KOPT-K1 (cell line): ENCODE measurements around the gene NLGN1.

ENCODE experiments used
- H3K27ac ChIP-seq: fragments of 200-600 bp; sonication (generic); 2 replicates; pipeline ENCODE4 v1.5.1; 2016; ENCODE audit warnings: antibody characterized with exemption, mild to moderate bottlenecking, low read depth, low read length; ENCODE audit not compliant: poor library complexity, severe bottlenecking
- H3K36me3 ChIP-seq: fragments of 200-600 bp; sonication (generic); 2 replicates; pipeline ENCODE4 v1.5.1; 2017; ENCODE audit warnings: antibody characterized with exemption, mild to moderate bottlenecking, low read length, moderate library complexity; ENCODE audit not compliant: insufficient read depth
- H3K9me3 ChIP-seq: fragments of 200-600 bp; sonication (generic); 2 replicates; pipeline ENCODE4 v1.5.1; 2017; ENCODE audit warnings: antibody characterized with exemption, low read length, mild to moderate bottlenecking; ENCODE audit not compliant: insufficient read depth, poor library complexity, severe bottlenecking

NLGN1 gene

GRCh38 chr3:174126990-174127758 is 729.6 kb downstream of the NLGN1 start:
- H3K27ac ChIP-seq = no peak overlapping the region
- no peaks in the 10 kb centered on the region for H3K36me3 ChIP-seq
- H3K9me3 ChIP-seq = no peaks in the 10 kb centered on the region

GRCh38 chr3:174132006-174132405 is 734.5 kb downstream of the NLGN1 start:
- no peaks in the 10 kb centered on the region for H3K36me3 ChIP-seq
- H3K9me3 ChIP-seq = no peaks in the 10 kb centered on the region
- no peak overlapping the region for H3K27ac ChIP-seq

- H3K36me3 ChIP-seq = no peaks in the 10 kb centered on the region
- H3K9me3 ChIP-seq = no peaks in the 10 kb centered on the region
- no peak overlapping the region for H3K27ac ChIP-seq
These were observed 735.0 kb downstream of the NLGN1 start for GRCh38 chr3:174132421-174133042.

- Histone ChIP-seq H3K36me3 (no peaks in the 10 kb centered on the region), H3K27ac (no peak overlapping the region), H3K9me3 (no peaks in the 10 kb centered on the region)
These were observed 748.5 kb downstream of the NLGN1 start for GRCh38 chr3:174146008-174146407.

GRCh38 chr3:174147798-174148197 is 750.3 kb downstream of the NLGN1 start:
- Histone ChIP-seq H3K9me3 (no peaks in the 10 kb centered on the region), H3K27ac (no peak overlapping the region), H3K36me3 (no peaks in the 10 kb centered on the region)

GRCh38 chr3:174153871-174154270 is 756.3 kb downstream of the NLGN1 start:
- no peaks in the 10 kb centered on the region for H3K36me3 ChIP-seq
- no peak overlapping the region for H3K27ac ChIP-seq
- H3K9me3 ChIP-seq = no peaks in the 10 kb centered on the region

- Histone ChIP-seq H3K9me3 (no peaks in the 10 kb centered on the region), H3K36me3 (no peaks in the 10 kb centered on the region), H3K27ac (no peak overlapping the region)
These were observed 758.7 kb downstream of the NLGN1 start for GRCh38 chr3:174156200-174156599.

- H3K27ac ChIP-seq = no peak overlapping the region
- no peaks in the 10 kb centered on the region for H3K9me3 ChIP-seq
- no peaks in the 10 kb centered on the region for H3K36me3 ChIP-seq
These were observed 761.1 kb downstream of the NLGN1 start for GRCh38 chr3:174158674-174159073.

- Histone ChIP-seq H3K36me3 (no peaks in the 10 kb centered on the region), H3K9me3 (no peaks in the 10 kb centered on the region), H3K27ac (no peak overlapping the region)
These were observed 762.1 kb downstream of the NLGN1 start for GRCh38 chr3:174159604-174160003.

GRCh38 chr3:174162550-174162949 is 765.0 kb downstream of the NLGN1 start:
- H3K36me3 ChIP-seq = no peaks in the 10 kb centered on the region
- H3K27ac ChIP-seq = no peak overlapping the region
- no peaks in the 10 kb centered on the region for H3K9me3 ChIP-seq

GRCh38 chr3:174168026-174168425 is 770.5 kb downstream of the NLGN1 start:
- no peaks in the 10 kb centered on the region for H3K9me3 ChIP-seq
- H3K27ac ChIP-seq = no peak overlapping the region

GRCh38 chr3:174168538-174169254 is 771.2 kb downstream of the NLGN1 start:
- H3K9me3 ChIP-seq = no peaks in the 10 kb centered on the region
- H3K27ac ChIP-seq = no peak overlapping the region
- H3K36me3 ChIP-seq = no peaks in the 10 kb centered on the region

More at GRCh38 chr3:174168026-174168425, 770.5 kb downstream of the NLGN1 start:
- no peaks in the 10 kb centered on the region for H3K36me3 ChIP-seq

GRCh38 chr3:174169736-174170135 is 772.2 kb downstream of the NLGN1 start:
- Histone ChIP-seq H3K9me3 (no peaks in the 10 kb centered on the region), H3K27ac (no peak overlapping the region), H3K36me3 (no peaks in the 10 kb centered on the region)

- no peaks in the 10 kb centered on the region for H3K36me3 ChIP-seq
- no peak overlapping the region for H3K27ac ChIP-seq
These were observed 772.7 kb downstream of the NLGN1 start for GRCh38 chr3:174170248-174170647.

GRCh38 chr3:174186377-174186989 is 788.9 kb downstream of the NLGN1 start:
- Histone ChIP-seq H3K27ac (no peak overlapping the region), H3K36me3 (no peaks in the 10 kb centered on the region), H3K9me3 (no peaks in the 10 kb centered on the region)

More at GRCh38 chr3:174170248-174170647, 772.7 kb downstream of the NLGN1 start:
- no peaks in the 10 kb centered on the region for H3K9me3 ChIP-seq
